A549 (cell line): ENCODE results near the gene ZNF180.

Experiments used
- KDM5A ChIP-seq: fragments of 200-600 bp; sonication (generic); IDR thresholded peaks from 2 replicates; pipeline ENCODE4 v1.6.1; 2016; ENCODE audit warnings: antibody characterized with exemption, mild to moderate bottlenecking
- POLR2A ChIP-seq: IDR thresholded peaks from 2 replicates; pipeline ENCODE4 v1.6.1; 2012; ENCODE audit warnings: mild to moderate bottlenecking, low read length
- TF ChIP-seq, protein P1 (sequence below): fragments of 200-600 bp; sonication (generic); IDR thresholded peaks from 2 replicates; pipeline ENCODE4 v1.6.1; 2016; ENCODE audit warnings: antibody characterized with exemption, mild to moderate bottlenecking, moderate library complexity
- TF ChIP-seq, protein P2 (sequence below): fragments of >200 bp; sonication (Bioruptor Twin); formaldehyde crosslinking; IDR thresholded peaks from 3 replicates; pipeline ENCODE4 v1.5.1; 2016

DNA sequence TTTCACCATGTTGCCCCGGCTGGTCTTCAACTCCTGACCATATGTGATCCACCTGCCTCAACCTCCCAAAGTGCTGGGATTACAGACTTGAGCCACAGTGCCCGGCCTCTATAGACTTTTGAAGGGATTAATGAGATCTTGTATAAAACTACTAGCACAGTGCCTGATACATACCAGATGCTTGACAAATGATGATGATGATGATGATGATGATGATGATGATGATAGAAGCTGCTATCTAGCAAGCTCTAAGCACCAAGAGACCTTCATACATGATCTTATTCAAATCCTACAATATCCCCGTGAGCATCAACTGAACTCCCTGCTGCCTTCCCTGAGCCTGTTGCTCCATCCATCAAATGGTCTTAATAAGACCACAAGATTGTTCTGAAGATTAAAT lies 14.7 kb upstream of the ZNF180 start:
- TF ChIP-seq, protein P1, sequence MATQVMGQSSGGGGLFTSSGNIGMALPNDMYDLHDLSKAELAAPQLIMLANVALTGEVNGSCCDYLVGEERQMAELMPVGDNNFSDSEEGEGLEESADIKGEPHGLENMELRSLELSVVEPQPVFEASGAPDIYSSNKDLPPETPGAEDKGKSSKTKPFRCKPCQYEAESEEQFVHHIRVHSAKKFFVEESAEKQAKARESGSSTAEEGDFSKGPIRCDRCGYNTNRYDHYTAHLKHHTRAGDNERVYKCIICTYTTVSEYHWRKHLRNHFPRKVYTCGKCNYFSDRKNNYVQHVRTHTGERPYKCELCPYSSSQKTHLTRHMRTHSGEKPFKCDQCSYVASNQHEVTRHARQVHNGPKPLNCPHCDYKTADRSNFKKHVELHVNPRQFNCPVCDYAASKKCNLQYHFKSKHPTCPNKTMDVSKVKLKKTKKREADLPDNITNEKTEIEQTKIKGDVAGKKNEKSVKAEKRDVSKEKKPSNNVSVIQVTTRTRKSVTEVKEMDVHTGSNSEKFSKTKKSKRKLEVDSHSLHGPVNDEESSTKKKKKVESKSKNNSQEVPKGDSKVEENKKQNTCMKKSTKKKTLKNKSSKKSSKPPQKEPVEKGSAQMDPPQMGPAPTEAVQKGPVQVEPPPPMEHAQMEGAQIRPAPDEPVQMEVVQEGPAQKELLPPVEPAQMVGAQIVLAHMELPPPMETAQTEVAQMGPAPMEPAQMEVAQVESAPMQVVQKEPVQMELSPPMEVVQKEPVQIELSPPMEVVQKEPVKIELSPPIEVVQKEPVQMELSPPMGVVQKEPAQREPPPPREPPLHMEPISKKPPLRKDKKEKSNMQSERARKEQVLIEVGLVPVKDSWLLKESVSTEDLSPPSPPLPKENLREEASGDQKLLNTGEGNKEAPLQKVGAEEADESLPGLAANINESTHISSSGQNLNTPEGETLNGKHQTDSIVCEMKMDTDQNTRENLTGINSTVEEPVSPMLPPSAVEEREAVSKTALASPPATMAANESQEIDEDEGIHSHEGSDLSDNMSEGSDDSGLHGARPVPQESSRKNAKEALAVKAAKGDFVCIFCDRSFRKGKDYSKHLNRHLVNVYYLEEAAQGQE, result no peak
- TF ChIP-seq KDM5A (no peak), POLR2A (no peak)
- TF ChIP-seq, protein P2, sequence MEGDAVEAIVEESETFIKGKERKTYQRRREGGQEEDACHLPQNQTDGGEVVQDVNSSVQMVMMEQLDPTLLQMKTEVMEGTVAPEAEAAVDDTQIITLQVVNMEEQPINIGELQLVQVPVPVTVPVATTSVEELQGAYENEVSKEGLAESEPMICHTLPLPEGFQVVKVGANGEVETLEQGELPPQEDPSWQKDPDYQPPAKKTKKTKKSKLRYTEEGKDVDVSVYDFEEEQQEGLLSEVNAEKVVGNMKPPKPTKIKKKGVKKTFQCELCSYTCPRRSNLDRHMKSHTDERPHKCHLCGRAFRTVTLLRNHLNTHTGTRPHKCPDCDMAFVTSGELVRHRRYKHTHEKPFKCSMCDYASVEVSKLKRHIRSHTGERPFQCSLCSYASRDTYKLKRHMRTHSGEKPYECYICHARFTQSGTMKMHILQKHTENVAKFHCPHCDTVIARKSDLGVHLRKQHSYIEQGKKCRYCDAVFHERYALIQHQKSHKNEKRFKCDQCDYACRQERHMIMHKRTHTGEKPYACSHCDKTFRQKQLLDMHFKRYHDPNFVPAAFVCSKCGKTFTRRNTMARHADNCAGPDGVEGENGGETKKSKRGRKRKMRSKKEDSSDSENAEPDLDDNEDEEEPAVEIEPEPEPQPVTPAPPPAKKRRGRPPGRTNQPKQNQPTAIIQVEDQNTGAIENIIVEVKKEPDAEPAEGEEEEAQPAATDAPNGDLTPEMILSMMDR, result no peak
